Measurements from ENCODE around the gene PPP2R2B.
A peak's percentile ranks its signal among the peaks of the same experiment; 100 is the strongest.

PPP2R2B gene

GRCh38 chr5:146765089-146765832 is 113.3 kb downstream of the PPP2R2B start:
- TF ChIP-seq, protein P1, sequence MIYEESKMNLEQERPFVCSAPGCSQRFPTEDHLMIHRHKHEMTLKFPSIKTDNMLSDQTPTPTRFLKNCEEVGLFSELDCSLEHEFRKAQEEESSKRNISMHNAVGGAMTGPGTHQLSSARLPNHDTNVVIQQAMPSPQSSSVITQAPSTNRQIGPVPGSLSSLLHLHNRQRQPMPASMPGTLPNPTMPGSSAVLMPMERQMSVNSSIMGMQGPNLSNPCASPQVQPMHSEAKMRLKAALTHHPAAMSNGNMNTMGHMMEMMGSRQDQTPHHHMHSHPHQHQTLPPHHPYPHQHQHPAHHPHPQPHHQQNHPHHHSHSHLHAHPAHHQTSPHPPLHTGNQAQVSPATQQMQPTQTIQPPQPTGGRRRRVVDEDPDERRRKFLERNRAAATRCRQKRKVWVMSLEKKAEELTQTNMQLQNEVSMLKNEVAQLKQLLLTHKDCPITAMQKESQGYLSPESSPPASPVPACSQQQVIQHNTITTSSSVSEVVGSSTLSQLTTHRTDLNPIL (CRISPR knock-in tag; IDR thresholded peaks at IDR 0.05; ENCODE audit: low read depth) = no peak
- no peak for TF ChIP-seq ZFP30 (CRISPR knock-in tag; IDR thresholded peaks at IDR 0.05)
- TF ChIP-seq OSR1 (CRISPR knock-in tag; IDR thresholded peaks at IDR 0.05) = no peak
- TF ChIP-seq RARB (CRISPR knock-in tag; IDR thresholded peaks at IDR 0.05) = no peak
- no peak for TF ChIP-seq CSDC2 (CRISPR knock-in tag; IDR thresholded peaks at IDR 0.05)
- TF ChIP-seq ZNF8 (CRISPR knock-in tag; IDR thresholded peaks at IDR 0.05) = no peak
- TF ChIP-seq, protein P2, sequence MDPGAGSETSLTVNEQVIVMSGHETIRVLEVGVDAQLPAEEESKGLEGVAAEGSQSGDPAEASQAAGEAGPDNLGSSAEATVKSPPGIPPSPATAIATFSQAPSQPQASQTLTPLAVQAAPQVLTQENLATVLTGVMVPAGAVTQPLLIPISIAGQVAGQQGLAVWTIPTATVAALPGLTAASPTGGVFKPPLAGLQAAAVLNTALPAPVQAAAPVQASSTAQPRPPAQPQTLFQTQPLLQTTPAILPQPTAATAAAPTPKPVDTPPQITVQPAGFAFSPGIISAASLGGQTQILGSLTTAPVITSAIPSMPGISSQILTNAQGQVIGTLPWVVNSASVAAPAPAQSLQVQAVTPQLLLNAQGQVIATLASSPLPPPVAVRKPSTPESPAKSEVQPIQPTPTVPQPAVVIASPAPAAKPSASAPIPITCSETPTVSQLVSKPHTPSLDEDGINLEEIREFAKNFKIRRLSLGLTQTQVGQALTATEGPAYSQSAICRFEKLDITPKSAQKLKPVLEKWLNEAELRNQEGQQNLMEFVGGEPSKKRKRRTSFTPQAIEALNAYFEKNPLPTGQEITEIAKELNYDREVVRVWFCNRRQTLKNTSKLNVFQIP (CRISPR knock-in tag; IDR thresholded peaks at IDR 0.05; ENCODE audit: borderline replicate concordance, low read depth) = no peak
- TF ChIP-seq ZC3H10 (CRISPR knock-in tag; IDR thresholded peaks at IDR 0.05) = no peak
- TF ChIP-seq, protein P3, sequence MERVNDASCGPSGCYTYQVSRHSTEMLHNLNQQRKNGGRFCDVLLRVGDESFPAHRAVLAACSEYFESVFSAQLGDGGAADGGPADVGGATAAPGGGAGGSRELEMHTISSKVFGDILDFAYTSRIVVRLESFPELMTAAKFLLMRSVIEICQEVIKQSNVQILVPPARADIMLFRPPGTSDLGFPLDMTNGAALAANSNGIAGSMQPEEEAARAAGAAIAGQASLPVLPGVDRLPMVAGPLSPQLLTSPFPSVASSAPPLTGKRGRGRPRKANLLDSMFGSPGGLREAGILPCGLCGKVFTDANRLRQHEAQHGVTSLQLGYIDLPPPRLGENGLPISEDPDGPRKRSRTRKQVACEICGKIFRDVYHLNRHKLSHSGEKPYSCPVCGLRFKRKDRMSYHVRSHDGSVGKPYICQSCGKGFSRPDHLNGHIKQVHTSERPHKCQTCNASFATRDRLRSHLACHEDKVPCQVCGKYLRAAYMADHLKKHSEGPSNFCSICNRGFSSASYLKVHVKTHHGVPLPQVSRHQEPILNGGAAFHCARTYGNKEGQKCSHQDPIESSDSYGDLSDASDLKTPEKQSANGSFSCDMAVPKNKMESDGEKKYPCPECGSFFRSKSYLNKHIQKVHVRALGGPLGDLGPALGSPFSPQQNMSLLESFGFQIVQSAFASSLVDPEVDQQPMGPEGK (CRISPR knock-in tag; IDR thresholded peaks at IDR 0.05; ENCODE audit: borderline replicate concordance) = no peak
- TF ChIP-seq, protein P4, sequence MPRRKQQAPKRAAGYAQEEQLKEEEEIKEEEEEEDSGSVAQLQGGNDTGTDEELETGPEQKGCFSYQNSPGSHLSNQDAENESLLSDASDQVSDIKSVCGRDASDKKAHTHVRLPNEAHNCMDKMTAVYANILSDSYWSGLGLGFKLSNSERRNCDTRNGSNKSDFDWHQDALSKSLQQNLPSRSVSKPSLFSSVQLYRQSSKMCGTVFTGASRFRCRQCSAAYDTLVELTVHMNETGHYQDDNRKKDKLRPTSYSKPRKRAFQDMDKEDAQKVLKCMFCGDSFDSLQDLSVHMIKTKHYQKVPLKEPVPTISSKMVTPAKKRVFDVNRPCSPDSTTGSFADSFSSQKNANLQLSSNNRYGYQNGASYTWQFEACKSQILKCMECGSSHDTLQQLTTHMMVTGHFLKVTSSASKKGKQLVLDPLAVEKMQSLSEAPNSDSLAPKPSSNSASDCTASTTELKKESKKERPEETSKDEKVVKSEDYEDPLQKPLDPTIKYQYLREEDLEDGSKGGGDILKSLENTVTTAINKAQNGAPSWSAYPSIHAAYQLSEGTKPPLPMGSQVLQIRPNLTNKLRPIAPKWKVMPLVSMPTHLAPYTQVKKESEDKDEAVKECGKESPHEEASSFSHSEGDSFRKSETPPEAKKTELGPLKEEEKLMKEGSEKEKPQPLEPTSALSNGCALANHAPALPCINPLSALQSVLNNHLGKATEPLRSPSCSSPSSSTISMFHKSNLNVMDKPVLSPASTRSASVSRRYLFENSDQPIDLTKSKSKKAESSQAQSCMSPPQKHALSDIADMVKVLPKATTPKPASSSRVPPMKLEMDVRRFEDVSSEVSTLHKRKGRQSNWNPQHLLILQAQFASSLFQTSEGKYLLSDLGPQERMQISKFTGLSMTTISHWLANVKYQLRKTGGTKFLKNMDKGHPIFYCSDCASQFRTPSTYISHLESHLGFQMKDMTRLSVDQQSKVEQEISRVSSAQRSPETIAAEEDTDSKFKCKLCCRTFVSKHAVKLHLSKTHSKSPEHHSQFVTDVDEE (CRISPR knock-in tag; IDR thresholded peaks at IDR 0.05) = no peak
- TF ChIP-seq ZNF565 (CRISPR knock-in tag; conservative IDR thresholded peaks at IDR 0.05; ENCODE audit: low read depth) = no peak
- ATAC-seq = peak; percentile 78

- ATAC-seq = peak; percentile 35
- TF ChIP-seq ZNF8 (CRISPR knock-in tag; IDR thresholded peaks at IDR 0.05) = peak; percentile 6; the same call in 1 of the 2 replicates
- TF ChIP-seq SNAI2 (CRISPR knock-in tag; IDR thresholded peaks at IDR 0.05) = no peak
- TF ChIP-seq TCF4 (CRISPR knock-in tag; IDR thresholded peaks at IDR 0.05; ENCODE audit: borderline replicate concordance) = peak; percentile 42; the same call in 1 of the 2 replicates
- TF ChIP-seq, protein P4 (CRISPR knock-in tag; IDR thresholded peaks at IDR 0.05) = 0 out of 2 replicates have a peak, but pooled peaks have one; percentile 36
- TF ChIP-seq ZNF565 (CRISPR knock-in tag; conservative IDR thresholded peaks at IDR 0.05; ENCODE audit: low read depth) = no peak
These were observed 115.7 kb downstream of the PPP2R2B start for GRCh38 chr5:146762830-146763229.

DNA sequence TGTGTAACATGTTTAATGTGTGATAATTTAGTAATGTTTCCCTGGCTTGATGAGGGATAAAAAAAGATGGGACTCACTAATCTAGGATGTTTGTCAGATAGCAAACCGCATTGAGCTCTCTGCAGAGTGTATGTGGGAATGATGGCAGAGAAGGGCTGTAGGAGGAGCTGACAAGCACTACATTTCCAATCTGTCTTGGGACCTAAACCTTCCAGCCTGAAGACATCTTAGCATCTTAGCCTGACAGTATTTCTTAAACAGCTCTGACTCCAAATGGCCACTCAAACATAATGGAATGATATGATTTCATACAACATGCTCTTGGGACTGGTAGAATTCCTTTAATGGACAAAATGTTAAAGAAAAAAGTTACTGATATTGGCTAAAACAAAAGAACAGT is 116.7 kb downstream of the PPP2R2B start:
- ATAC-seq = no peak
- TF ChIP-seq ZNF565 (CRISPR knock-in tag; conservative IDR thresholded peaks at IDR 0.05; ENCODE audit: low read depth) = no peak
- TF ChIP-seq TOX (CRISPR knock-in tag; IDR thresholded peaks at IDR 0.05; ENCODE audit: borderline replicate concordance) = no peak
- TF ChIP-seq GLIS3 (CRISPR knock-in tag; IDR thresholded peaks at IDR 0.05) = no peak
- TF ChIP-seq, protein P2 (CRISPR knock-in tag; IDR thresholded peaks at IDR 0.05; ENCODE audit: borderline replicate concordance, low read depth) = no peak
- no peak for TF ChIP-seq BACH2 (CRISPR knock-in tag; IDR thresholded peaks at IDR 0.05; ENCODE audit: borderline replicate concordance)
- TF ChIP-seq RARB (CRISPR knock-in tag; IDR thresholded peaks at IDR 0.05) = no peak
- no peak for TF ChIP-seq ZNF70 (CRISPR knock-in tag; IDR thresholded peaks at IDR 0.05)
- no peak for TF ChIP-seq CSDC2 (CRISPR knock-in tag; IDR thresholded peaks at IDR 0.05)
- no peak for TF ChIP-seq ESRRG (CRISPR knock-in tag; IDR thresholded peaks at IDR 0.05)
- no peak for TF ChIP-seq OSR1 (CRISPR knock-in tag; IDR thresholded peaks at IDR 0.05)
- no peak for TF ChIP-seq ZC3H10 (CRISPR knock-in tag; IDR thresholded peaks at IDR 0.05)
- TF ChIP-seq TCF4 (CRISPR knock-in tag; IDR thresholded peaks at IDR 0.05; ENCODE audit: borderline replicate concordance) = no peak
- TF ChIP-seq ARNTL (CRISPR knock-in tag; IDR thresholded peaks at IDR 0.05; ENCODE audit: borderline replicate concordance, low read depth) = no peak
- no peak for TF ChIP-seq ISL1 (CRISPR knock-in tag; IDR thresholded peaks at IDR 0.05)
- TF ChIP-seq, protein P3 (CRISPR knock-in tag; IDR thresholded peaks at IDR 0.05; ENCODE audit: borderline replicate concordance) = no peak
- no peak for TF ChIP-seq ZFP30 (CRISPR knock-in tag; IDR thresholded peaks at IDR 0.05)

Measured in SK-N-SH treated with all-trans-retinoic acid at 6 μM for 48 hours (cell line).